GM23338 (cell line): ENCODE data around the gene ERC1. TPM values are rescaled to one million over a fixed set of nuclear protein-coding genes. Genes with fewer than 3 reads are reported as not detected.

Experiments used
- ATAC-seq: fragments of 200-7000 bp; cut with Tn5 transposase; 3 replicates; pipeline ENCODE4 v1.9.1; 2020
- DNase-seq: peaks from one replicate; pipeline ENCODE4 v3.0.0-alpha.2; 2015; ENCODE audit warnings: low spot score
- H2AFZ ChIP-seq: fragments of 200-600 bp; sonication (generic); 2 replicates; pipeline ENCODE4 v1.8.0; 2016; ENCODE audit warnings: antibody characterized with exemption, mild to moderate bottlenecking, moderate library complexity
- H3F3A ChIP-seq: fragments of 200-600 bp; sonication (generic); replicated peaks from 2 replicates; pipeline ENCODE4 v1.8.0; 2017; ENCODE audit warnings: antibody characterized with exemption, mixed run types, low read depth
- H3K27ac ChIP-seq: fragments of 200-600 bp; sonication (generic); 2 replicates; pipeline ENCODE4 v1.6.1; 2016; ENCODE audit warnings: low read depth
- H3K27me3 ChIP-seq: fragments of 200-600 bp; sonication (generic); 2 replicates; pipeline ENCODE4 v1.8.0; 2016; ENCODE audit warnings: mild to moderate bottlenecking, mixed run types, moderate library complexity; ENCODE audit not compliant: insufficient read depth
- H3K36me3 ChIP-seq: fragments of 200-600 bp; sonication (generic); 2 replicates; pipeline ENCODE4 v1.8.0; 2016; ENCODE audit warnings: mild to moderate bottlenecking; ENCODE audit not compliant: insufficient read depth
- H3K4me1 ChIP-seq: fragments of 200-600 bp; sonication (generic); 2 replicates; pipeline ENCODE4 v1.8.0; 2016; ENCODE audit warnings: mild to moderate bottlenecking, moderate library complexity; ENCODE audit not compliant: insufficient read depth
- H3K4me2 ChIP-seq: fragments of 200-600 bp; sonication (generic); 2 replicates; pipeline ENCODE4 v1.7.1; 2017; ENCODE audit warnings: mixed run types
- H3K4me3 ChIP-seq: fragments of 200-600 bp; sonication (generic); 2 replicates; pipeline ENCODE4 v1.6.1; 2016; ENCODE audit warnings: mixed run types
- H3K79me2 ChIP-seq: fragments of 200-600 bp; sonication (generic); replicated peaks from 2 replicates; pipeline ENCODE4 v1.8.0; 2017; ENCODE audit warnings: mild to moderate bottlenecking; ENCODE audit not compliant: insufficient read depth
- H3K9me2 ChIP-seq: fragments of 200-600 bp; sonication (generic); 2 replicates; pipeline ENCODE4 v1.8.0; 2017; ENCODE audit not compliant: insufficient read depth
- H4K20me1 ChIP-seq: fragments of 200-600 bp; sonication (generic); replicated peaks from 2 replicates; pipeline ENCODE4 v1.8.0; 2017; ENCODE audit warnings: mild to moderate bottlenecking; ENCODE audit not compliant: insufficient read depth
- H3K27ac Mint-ChIP-seq: 2 replicates; pipeline ENCODE4 v1.8.0; 2020; ENCODE audit warnings: inconsistent platforms, mild to moderate bottlenecking, moderate library complexity, mixed read lengths
- H3K27me3 Mint-ChIP-seq: 3 replicates; pipeline ENCODE4 v1.8.0; 2022; ENCODE audit warnings: low read depth, mild to moderate bottlenecking, moderate library complexity, mixed read lengths, inconsistent platforms; ENCODE audit not compliant: insufficient read depth, poor library complexity
- H3K36me3 Mint-ChIP-seq: 3 replicates; pipeline ENCODE4 v1.8.0; 2021; ENCODE audit warnings: low read depth, mild to moderate bottlenecking, inconsistent platforms, moderate library complexity, mixed read lengths
- H3K4me1 Mint-ChIP-seq: 3 replicates; pipeline ENCODE4 v1.8.0; 2020; ENCODE audit warnings: mild to moderate bottlenecking, inconsistent platforms, mixed read lengths
- H3K4me3 Mint-ChIP-seq: 3 replicates; pipeline ENCODE4 v1.8.0; 2021; ENCODE audit warnings: moderate library complexity, mild to moderate bottlenecking, inconsistent platforms, mixed read lengths
- H3K9me3 Mint-ChIP-seq: 3 replicates; pipeline ENCODE4 v1.8.0; 2020; ENCODE audit warnings: moderate library complexity, mild to moderate bottlenecking, inconsistent platforms, mixed read lengths
- CREB1 ChIP-seq: fragments of 250-450 bp; sonication (Bioruptor Pico); IDR thresholded peaks from 2 replicates; pipeline ENCODE4 v1.5.0; 2020; ENCODE audit warnings: low read depth, mild to moderate bottlenecking, moderate library complexity
- EZH2 ChIP-seq: fragments of 200-600 bp; sonication (generic); IDR thresholded peaks from one replicate; pipeline ENCODE4 v1.8.0; 2017; ENCODE audit warnings: antibody characterized with exemption, mild to moderate bottlenecking, low read depth; ENCODE audit not compliant: unreplicated experiment
- EZH2phosphoT487 ChIP-seq: fragments of 200-600 bp; sonication (generic); IDR thresholded peaks from one replicate; pipeline ENCODE4 v1.8.1; 2018; ENCODE audit warnings: antibody characterized with exemption; ENCODE audit not compliant: unreplicated experiment
- JUNB ChIP-seq: IDR thresholded peaks from one replicate; pipeline ENCODE4 v1.6.1; 2016; ENCODE audit warnings: antibody characterized with exemption; ENCODE audit not compliant: unreplicated experiment
- NANOG ChIP-seq: IDR thresholded peaks from 2 replicates; pipeline ENCODE4 v1.6.1; 2016; ENCODE audit warnings: antibody characterized with exemption, borderline replicate concordance
- POLR2AphosphoS5 ChIP-seq: IDR thresholded peaks from 2 replicates; pipeline ENCODE4 v1.6.1; 2016; ENCODE audit warnings: antibody characterized with exemption, low read depth
- STAT1 ChIP-seq: IDR thresholded peaks from one replicate; pipeline ENCODE4 v1.6.1; 2016; ENCODE audit warnings: antibody characterized with exemption; ENCODE audit not compliant: unreplicated experiment
- ZNF114 ChIP-seq: fragments of 250-450 bp; sonication (Bioruptor Pico); IDR thresholded peaks from 2 replicates; pipeline ENCODE4 v1.5.0; 2020; ENCODE audit warnings: mild to moderate bottlenecking, moderate library complexity
- ZNF331 ChIP-seq: fragments of 250-450 bp; sonication (Bioruptor Pico); IDR thresholded peaks from 2 replicates; pipeline ENCODE4 v1.5.0; 2020; ENCODE audit warnings: low read depth, mild to moderate bottlenecking, moderate library complexity
- polyA plus RNA-seq: library from polyadenylated mRNA; unstranded; fragments of >200 nt; fragmentation: Nextera tagmentation; extraction: Ambion mirVana; gene quantifications from 2 replicates; pipeline ENCODE4 v1.2.1, GENCODE V29; 2016
- total RNA-seq: library from RNA; depleted of rRNA; stranded (reverse); fragments of >200 nt; shearing (Covaris generic); gene quantifications from 2 replicates; pipeline ENCODE4 v1.2.3, GENCODE V29; 2014
- TF ChIP-seq, protein P1 (sequence below): IDR thresholded peaks from one replicate; pipeline ENCODE4 v1.6.1; 2018; ENCODE audit warnings: antibody characterized with exemption; ENCODE audit not compliant: unreplicated experiment
- TF ChIP-seq, protein P2 (sequence below): IDR thresholded peaks from 2 replicates; pipeline ENCODE4 v1.6.1; 2016; ENCODE audit warnings: antibody characterized with exemption
- TF ChIP-seq, protein P3 (sequence below): fragments of 250-450 bp; sonication (Bioruptor Pico); IDR thresholded peaks from 2 replicates; pipeline ENCODE4 v1.5.0; 2020; ENCODE audit warnings: mild to moderate bottlenecking, moderate library complexity
- TF ChIP-seq, protein P4 (sequence below), 2 experiments: fragments of 200-600 bp in 1 of 2; sonication (generic) in 1 of 2; conservative IDR thresholded peaks; 2 replicates each; pipeline versions ENCODE4 v1.5.1 to v1.6.1; 2016 to 2017; ENCODE audit warnings: antibody characterized with exemption in 2 of 2, low read depth in 2 of 2, mild to moderate bottlenecking in 2 of 2, moderate library complexity in 1 of 2

ERC1 gene
- total and polyA plus RNA-seq, 2 experiments from 2014 or later = 28.1 to 35.3 TPM

DNA sequence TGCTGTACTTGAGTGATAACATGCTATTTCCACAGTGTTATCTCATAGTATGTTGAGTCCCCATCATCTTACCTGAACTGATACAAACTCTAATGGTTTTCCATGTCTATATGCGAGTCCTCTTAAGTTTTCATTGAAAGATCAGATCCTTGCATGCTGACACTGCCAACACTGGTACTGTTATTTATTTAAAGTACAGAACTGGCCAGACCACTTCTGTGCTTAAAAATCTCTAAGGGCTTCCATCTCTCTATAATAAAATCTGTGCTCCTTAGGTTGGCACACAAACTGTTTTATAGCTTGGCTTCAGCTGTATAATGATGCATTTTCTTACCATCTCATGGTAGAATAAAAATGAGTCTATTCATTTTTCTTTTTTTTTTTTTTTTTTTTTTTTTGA lies 188.1 kb downstream of the ERC1 start:
- no peaks in the 10 kb centered on the region for H3K27me3 Mint-ChIP-seq
- peaks cover 4% of the 10 kb centered on the region; the same call in 1 of the 2 replicates for H3K36me3 ChIP-seq

More for the DNA sequence above, 188.1 kb downstream of the ERC1 start:
- Histone ChIP-seq H3K27me3 (no peaks in the 10 kb centered on the region), H4K20me1 (no peaks in the 10 kb centered on the region), H3K4me1 (no peaks in the 10 kb centered on the region), H3F3A (no peaks in the 10 kb centered on the region), H3K9me2 (no peaks in the 10 kb centered on the region), H3K4me2 (no peak overlapping the region), H3K79me2 (no peaks in the 10 kb centered on the region), H3K27ac (no peak overlapping the region), H3K4me3 (no peak overlapping the region), H2AFZ (no peak overlapping the region)
- H3K36me3 Mint-ChIP-seq = peaks cover 12% of the 10 kb centered on the region; the same call in 2 of the 3 replicates
- H3K27ac Mint-ChIP-seq = no peak overlapping the region
- no peaks in the 10 kb centered on the region for H3K4me1 Mint-ChIP-seq
- H3K4me3 Mint-ChIP-seq = no peak overlapping the region
- no peak for ATAC-seq
- TF ChIP-seq CREB1 (CRISPR knock-in tag) = no peak
- TF ChIP-seq POLR2AphosphoS5 = no peak
- TF ChIP-seq EZH2 = no peak
- TF ChIP-seq, protein P1, sequence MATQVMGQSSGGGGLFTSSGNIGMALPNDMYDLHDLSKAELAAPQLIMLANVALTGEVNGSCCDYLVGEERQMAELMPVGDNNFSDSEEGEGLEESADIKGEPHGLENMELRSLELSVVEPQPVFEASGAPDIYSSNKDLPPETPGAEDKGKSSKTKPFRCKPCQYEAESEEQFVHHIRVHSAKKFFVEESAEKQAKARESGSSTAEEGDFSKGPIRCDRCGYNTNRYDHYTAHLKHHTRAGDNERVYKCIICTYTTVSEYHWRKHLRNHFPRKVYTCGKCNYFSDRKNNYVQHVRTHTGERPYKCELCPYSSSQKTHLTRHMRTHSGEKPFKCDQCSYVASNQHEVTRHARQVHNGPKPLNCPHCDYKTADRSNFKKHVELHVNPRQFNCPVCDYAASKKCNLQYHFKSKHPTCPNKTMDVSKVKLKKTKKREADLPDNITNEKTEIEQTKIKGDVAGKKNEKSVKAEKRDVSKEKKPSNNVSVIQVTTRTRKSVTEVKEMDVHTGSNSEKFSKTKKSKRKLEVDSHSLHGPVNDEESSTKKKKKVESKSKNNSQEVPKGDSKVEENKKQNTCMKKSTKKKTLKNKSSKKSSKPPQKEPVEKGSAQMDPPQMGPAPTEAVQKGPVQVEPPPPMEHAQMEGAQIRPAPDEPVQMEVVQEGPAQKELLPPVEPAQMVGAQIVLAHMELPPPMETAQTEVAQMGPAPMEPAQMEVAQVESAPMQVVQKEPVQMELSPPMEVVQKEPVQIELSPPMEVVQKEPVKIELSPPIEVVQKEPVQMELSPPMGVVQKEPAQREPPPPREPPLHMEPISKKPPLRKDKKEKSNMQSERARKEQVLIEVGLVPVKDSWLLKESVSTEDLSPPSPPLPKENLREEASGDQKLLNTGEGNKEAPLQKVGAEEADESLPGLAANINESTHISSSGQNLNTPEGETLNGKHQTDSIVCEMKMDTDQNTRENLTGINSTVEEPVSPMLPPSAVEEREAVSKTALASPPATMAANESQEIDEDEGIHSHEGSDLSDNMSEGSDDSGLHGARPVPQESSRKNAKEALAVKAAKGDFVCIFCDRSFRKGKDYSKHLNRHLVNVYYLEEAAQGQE = no peak
- TF ChIP-seq, protein P2, sequence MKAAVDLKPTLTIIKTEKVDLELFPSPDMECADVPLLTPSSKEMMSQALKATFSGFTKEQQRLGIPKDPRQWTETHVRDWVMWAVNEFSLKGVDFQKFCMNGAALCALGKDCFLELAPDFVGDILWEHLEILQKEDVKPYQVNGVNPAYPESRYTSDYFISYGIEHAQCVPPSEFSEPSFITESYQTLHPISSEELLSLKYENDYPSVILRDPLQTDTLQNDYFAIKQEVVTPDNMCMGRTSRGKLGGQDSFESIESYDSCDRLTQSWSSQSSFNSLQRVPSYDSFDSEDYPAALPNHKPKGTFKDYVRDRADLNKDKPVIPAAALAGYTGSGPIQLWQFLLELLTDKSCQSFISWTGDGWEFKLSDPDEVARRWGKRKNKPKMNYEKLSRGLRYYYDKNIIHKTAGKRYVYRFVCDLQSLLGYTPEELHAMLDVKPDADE = no peak
- TF ChIP-seq, protein P3, sequence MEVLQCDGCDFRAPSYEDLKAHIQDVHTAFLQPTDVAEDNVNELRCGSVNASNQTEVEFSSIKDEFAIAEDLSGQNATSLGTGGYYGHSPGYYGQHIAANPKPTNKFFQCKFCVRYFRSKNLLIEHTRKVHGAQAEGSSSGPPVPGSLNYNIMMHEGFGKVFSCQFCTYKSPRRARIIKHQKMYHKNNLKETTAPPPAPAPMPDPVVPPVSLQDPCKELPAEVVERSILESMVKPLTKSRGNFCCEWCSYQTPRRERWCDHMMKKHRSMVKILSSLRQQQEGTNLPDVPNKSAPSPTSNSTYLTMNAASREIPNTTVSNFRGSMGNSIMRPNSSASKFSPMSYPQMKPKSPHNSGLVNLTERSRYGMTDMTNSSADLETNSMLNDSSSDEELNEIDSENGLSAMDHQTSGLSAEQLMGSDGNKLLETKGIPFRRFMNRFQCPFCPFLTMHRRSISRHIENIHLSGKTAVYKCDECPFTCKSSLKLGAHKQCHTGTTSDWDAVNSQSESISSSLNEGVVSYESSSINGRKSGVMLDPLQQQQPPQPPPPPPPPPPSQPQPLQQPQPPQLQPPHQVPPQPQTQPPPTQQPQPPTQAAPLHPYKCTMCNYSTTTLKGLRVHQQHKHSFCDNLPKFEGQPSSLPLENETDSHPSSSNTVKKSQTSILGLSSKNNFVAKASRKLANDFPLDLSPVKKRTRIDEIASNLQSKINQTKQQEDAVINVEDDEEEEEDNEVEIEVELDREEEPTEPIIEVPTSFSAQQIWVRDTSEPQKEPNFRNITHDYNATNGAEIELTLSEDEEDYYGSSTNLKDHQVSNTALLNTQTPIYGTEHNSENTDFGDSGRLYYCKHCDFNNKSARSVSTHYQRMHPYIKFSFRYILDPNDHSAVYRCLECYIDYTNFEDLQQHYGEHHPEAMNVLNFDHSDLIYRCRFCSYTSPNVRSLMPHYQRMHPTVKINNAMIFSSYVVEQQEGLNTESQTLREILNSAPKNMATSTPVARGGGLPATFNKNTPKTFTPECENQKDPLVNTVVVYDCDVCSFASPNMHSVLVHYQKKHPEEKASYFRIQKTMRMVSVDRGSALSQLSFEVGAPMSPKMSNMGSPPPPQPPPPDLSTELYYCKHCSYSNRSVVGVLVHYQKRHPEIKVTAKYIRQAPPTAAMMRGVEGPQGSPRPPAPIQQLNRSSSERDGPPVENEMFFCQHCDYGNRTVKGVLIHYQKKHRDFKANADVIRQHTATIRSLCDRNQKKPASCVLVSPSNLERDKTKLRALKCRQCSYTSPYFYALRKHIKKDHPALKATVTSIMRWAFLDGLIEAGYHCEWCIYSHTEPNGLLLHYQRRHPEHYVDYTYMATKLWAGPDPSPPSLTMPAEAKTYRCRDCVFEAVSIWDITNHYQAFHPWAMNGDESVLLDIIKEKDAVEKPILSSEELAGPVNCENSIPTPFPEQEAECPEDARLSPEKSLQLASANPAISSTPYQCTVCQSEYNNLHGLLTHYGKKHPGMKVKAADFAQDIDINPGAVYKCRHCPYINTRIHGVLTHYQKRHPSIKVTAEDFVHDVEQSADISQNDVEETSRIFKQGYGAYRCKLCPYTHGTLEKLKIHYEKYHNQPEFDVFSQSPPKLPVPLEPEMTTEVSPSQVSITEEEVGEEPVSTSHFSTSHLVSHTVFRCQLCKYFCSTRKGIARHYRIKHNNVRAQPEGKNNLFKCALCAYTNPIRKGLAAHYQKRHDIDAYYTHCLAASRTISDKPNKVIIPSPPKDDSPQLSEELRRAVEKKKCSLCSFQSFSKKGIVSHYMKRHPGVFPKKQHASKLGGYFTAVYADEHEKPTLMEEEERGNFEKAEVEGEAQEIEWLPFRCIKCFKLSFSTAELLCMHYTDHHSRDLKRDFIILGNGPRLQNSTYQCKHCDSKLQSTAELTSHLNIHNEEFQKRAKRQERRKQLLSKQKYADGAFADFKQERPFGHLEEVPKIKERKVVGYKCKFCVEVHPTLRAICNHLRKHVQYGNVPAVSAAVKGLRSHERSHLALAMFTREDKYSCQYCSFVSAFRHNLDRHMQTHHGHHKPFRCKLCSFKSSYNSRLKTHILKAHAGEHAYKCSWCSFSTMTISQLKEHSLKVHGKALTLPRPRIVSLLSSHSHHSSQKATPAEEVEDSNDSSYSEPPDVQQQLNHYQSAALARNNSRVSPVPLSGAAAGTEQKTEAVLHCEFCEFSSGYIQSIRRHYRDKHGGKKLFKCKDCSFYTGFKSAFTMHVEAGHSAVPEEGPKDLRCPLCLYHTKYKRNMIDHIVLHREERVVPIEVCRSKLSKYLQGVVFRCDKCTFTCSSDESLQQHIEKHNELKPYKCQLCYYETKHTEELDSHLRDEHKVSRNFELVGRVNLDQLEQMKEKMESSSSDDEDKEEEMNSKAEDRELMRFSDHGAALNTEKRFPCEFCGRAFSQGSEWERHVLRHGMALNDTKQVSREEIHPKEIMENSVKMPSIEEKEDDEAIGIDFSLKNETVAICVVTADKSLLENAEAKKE (CRISPR knock-in tag) = no peak
- TF ChIP-seq ZNF331 (CRISPR knock-in tag) = no peak
- TF ChIP-seq NANOG = no peak
- TF ChIP-seq, protein P4, sequence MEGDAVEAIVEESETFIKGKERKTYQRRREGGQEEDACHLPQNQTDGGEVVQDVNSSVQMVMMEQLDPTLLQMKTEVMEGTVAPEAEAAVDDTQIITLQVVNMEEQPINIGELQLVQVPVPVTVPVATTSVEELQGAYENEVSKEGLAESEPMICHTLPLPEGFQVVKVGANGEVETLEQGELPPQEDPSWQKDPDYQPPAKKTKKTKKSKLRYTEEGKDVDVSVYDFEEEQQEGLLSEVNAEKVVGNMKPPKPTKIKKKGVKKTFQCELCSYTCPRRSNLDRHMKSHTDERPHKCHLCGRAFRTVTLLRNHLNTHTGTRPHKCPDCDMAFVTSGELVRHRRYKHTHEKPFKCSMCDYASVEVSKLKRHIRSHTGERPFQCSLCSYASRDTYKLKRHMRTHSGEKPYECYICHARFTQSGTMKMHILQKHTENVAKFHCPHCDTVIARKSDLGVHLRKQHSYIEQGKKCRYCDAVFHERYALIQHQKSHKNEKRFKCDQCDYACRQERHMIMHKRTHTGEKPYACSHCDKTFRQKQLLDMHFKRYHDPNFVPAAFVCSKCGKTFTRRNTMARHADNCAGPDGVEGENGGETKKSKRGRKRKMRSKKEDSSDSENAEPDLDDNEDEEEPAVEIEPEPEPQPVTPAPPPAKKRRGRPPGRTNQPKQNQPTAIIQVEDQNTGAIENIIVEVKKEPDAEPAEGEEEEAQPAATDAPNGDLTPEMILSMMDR (conservative IDR thresholded peaks at IDR 0.05; ENCODE audit: low read depth in 2 of 2) = no peak
- TF ChIP-seq JUNB = no peak
- no peak for TF ChIP-seq ZNF114 (CRISPR knock-in tag)
- TF ChIP-seq STAT1 = no peak
- no peak for TF ChIP-seq EZH2phosphoT487
- H3K9me3 Mint-ChIP-seq = no peaks in the 10 kb centered on the region
- DNase-seq = no peak
